GM23338 (cell line): Measurements from ENCODE around the gene TPCN2. TPM values are rescaled to one million over a fixed set of nuclear protein-coding genes. Genes with fewer than 3 reads are reported as not detected.

Experiments
- CREB1 ChIP-seq: fragments of 250-450 bp; sonication (Bioruptor Pico); IDR thresholded peaks from 2 replicates; pipeline ENCODE4 v1.5.0; 2020; ENCODE audit warnings: low read depth, mild to moderate bottlenecking, moderate library complexity
- EZH2phosphoT487 ChIP-seq: fragments of 200-600 bp; sonication (generic); IDR thresholded peaks from one replicate; pipeline ENCODE4 v1.8.1; 2018; ENCODE audit warnings: antibody characterized with exemption; ENCODE audit not compliant: unreplicated experiment
- STAT1 ChIP-seq: IDR thresholded peaks from one replicate; pipeline ENCODE4 v1.6.1; 2016; ENCODE audit warnings: antibody characterized with exemption; ENCODE audit not compliant: unreplicated experiment
- ZNF331 ChIP-seq: fragments of 250-450 bp; sonication (Bioruptor Pico); IDR thresholded peaks from 2 replicates; pipeline ENCODE4 v1.5.0; 2020; ENCODE audit warnings: low read depth, mild to moderate bottlenecking, moderate library complexity
- polyA plus RNA-seq: library from polyadenylated mRNA; unstranded; fragments of >200 nt; fragmentation: Nextera tagmentation; extraction: Ambion mirVana; gene quantifications from 2 replicates; pipeline ENCODE4 v1.2.1, GENCODE V29; 2016
- total RNA-seq: library from RNA; depleted of rRNA; stranded (reverse); fragments of >200 nt; shearing (Covaris generic); gene quantifications from 2 replicates; pipeline ENCODE4 v1.2.3, GENCODE V29; 2014
- TF ChIP-seq, protein P1 (sequence below): fragments of 250-450 bp; sonication (Bioruptor Pico); IDR thresholded peaks from 2 replicates; pipeline ENCODE4 v1.5.0; 2020; ENCODE audit warnings: mild to moderate bottlenecking, moderate library complexity
- TF ChIP-seq, protein P2 (sequence below), 2 experiments: fragments of 200-600 bp in 1 of 2; sonication (generic) in 1 of 2; conservative IDR thresholded peaks; 2 replicates each; pipeline versions ENCODE4 v1.5.1 to v1.6.1; 2016 to 2017; ENCODE audit warnings: antibody characterized with exemption in 2 of 2, low read depth in 2 of 2, mild to moderate bottlenecking in 2 of 2, moderate library complexity in 1 of 2
- TF ChIP-seq, protein P3 (sequence below): IDR thresholded peaks from one replicate; pipeline ENCODE4 v1.6.1; 2018; ENCODE audit warnings: antibody characterized with exemption; ENCODE audit not compliant: unreplicated experiment

The TPCN2 gene
- total and polyA plus RNA-seq, 2 experiments from 2014 or later = 5.8 to 14.7 TPM

DNA sequence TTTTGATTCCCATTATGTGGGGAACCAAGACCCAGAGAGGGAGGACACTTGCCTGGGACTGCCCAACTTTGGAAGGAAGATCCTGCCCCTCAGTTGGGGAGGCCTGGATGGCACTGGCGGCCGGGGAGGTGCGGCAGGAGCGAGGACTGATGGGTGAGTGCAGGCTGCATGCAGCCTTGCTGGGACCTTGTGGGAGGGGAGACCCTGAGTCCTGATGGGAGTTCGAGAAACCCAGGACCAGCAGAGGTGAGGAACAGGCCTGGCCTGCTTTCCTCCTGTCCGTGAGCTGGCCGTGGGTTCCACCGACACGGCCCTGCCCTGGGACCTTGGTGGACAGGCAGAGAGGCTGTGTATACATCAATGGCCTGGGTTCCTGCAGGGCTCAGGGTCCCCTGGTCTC lies 87.7 kb downstream of the TPCN2 start (continued):
- TF ChIP-seq, protein P1, sequence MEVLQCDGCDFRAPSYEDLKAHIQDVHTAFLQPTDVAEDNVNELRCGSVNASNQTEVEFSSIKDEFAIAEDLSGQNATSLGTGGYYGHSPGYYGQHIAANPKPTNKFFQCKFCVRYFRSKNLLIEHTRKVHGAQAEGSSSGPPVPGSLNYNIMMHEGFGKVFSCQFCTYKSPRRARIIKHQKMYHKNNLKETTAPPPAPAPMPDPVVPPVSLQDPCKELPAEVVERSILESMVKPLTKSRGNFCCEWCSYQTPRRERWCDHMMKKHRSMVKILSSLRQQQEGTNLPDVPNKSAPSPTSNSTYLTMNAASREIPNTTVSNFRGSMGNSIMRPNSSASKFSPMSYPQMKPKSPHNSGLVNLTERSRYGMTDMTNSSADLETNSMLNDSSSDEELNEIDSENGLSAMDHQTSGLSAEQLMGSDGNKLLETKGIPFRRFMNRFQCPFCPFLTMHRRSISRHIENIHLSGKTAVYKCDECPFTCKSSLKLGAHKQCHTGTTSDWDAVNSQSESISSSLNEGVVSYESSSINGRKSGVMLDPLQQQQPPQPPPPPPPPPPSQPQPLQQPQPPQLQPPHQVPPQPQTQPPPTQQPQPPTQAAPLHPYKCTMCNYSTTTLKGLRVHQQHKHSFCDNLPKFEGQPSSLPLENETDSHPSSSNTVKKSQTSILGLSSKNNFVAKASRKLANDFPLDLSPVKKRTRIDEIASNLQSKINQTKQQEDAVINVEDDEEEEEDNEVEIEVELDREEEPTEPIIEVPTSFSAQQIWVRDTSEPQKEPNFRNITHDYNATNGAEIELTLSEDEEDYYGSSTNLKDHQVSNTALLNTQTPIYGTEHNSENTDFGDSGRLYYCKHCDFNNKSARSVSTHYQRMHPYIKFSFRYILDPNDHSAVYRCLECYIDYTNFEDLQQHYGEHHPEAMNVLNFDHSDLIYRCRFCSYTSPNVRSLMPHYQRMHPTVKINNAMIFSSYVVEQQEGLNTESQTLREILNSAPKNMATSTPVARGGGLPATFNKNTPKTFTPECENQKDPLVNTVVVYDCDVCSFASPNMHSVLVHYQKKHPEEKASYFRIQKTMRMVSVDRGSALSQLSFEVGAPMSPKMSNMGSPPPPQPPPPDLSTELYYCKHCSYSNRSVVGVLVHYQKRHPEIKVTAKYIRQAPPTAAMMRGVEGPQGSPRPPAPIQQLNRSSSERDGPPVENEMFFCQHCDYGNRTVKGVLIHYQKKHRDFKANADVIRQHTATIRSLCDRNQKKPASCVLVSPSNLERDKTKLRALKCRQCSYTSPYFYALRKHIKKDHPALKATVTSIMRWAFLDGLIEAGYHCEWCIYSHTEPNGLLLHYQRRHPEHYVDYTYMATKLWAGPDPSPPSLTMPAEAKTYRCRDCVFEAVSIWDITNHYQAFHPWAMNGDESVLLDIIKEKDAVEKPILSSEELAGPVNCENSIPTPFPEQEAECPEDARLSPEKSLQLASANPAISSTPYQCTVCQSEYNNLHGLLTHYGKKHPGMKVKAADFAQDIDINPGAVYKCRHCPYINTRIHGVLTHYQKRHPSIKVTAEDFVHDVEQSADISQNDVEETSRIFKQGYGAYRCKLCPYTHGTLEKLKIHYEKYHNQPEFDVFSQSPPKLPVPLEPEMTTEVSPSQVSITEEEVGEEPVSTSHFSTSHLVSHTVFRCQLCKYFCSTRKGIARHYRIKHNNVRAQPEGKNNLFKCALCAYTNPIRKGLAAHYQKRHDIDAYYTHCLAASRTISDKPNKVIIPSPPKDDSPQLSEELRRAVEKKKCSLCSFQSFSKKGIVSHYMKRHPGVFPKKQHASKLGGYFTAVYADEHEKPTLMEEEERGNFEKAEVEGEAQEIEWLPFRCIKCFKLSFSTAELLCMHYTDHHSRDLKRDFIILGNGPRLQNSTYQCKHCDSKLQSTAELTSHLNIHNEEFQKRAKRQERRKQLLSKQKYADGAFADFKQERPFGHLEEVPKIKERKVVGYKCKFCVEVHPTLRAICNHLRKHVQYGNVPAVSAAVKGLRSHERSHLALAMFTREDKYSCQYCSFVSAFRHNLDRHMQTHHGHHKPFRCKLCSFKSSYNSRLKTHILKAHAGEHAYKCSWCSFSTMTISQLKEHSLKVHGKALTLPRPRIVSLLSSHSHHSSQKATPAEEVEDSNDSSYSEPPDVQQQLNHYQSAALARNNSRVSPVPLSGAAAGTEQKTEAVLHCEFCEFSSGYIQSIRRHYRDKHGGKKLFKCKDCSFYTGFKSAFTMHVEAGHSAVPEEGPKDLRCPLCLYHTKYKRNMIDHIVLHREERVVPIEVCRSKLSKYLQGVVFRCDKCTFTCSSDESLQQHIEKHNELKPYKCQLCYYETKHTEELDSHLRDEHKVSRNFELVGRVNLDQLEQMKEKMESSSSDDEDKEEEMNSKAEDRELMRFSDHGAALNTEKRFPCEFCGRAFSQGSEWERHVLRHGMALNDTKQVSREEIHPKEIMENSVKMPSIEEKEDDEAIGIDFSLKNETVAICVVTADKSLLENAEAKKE (CRISPR knock-in tag) = no peak
- no peak for TF ChIP-seq EZH2phosphoT487
- no peak for TF ChIP-seq ZNF331
- no peak for TF ChIP-seq CREB1
- TF ChIP-seq, protein P2, sequence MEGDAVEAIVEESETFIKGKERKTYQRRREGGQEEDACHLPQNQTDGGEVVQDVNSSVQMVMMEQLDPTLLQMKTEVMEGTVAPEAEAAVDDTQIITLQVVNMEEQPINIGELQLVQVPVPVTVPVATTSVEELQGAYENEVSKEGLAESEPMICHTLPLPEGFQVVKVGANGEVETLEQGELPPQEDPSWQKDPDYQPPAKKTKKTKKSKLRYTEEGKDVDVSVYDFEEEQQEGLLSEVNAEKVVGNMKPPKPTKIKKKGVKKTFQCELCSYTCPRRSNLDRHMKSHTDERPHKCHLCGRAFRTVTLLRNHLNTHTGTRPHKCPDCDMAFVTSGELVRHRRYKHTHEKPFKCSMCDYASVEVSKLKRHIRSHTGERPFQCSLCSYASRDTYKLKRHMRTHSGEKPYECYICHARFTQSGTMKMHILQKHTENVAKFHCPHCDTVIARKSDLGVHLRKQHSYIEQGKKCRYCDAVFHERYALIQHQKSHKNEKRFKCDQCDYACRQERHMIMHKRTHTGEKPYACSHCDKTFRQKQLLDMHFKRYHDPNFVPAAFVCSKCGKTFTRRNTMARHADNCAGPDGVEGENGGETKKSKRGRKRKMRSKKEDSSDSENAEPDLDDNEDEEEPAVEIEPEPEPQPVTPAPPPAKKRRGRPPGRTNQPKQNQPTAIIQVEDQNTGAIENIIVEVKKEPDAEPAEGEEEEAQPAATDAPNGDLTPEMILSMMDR (conservative IDR thresholded peaks at IDR 0.05; ENCODE audit: low read depth in 2 of 2) = no peak
- TF ChIP-seq STAT1 = no peak
- TF ChIP-seq, protein P3, sequence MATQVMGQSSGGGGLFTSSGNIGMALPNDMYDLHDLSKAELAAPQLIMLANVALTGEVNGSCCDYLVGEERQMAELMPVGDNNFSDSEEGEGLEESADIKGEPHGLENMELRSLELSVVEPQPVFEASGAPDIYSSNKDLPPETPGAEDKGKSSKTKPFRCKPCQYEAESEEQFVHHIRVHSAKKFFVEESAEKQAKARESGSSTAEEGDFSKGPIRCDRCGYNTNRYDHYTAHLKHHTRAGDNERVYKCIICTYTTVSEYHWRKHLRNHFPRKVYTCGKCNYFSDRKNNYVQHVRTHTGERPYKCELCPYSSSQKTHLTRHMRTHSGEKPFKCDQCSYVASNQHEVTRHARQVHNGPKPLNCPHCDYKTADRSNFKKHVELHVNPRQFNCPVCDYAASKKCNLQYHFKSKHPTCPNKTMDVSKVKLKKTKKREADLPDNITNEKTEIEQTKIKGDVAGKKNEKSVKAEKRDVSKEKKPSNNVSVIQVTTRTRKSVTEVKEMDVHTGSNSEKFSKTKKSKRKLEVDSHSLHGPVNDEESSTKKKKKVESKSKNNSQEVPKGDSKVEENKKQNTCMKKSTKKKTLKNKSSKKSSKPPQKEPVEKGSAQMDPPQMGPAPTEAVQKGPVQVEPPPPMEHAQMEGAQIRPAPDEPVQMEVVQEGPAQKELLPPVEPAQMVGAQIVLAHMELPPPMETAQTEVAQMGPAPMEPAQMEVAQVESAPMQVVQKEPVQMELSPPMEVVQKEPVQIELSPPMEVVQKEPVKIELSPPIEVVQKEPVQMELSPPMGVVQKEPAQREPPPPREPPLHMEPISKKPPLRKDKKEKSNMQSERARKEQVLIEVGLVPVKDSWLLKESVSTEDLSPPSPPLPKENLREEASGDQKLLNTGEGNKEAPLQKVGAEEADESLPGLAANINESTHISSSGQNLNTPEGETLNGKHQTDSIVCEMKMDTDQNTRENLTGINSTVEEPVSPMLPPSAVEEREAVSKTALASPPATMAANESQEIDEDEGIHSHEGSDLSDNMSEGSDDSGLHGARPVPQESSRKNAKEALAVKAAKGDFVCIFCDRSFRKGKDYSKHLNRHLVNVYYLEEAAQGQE = no peak
